Islet precursor cell (in vitro differentiated cells): ENCODE data around the gene PDLIM3.
"Not testable (repeated sequence)": the region's sequence is repeated elsewhere in the genome, so short reads cannot be mapped to it uniquely, and the experiment has no call there.

Experiments
- DNase-seq: peaks from one replicate; pipeline ENCODE4 v3.0.0-alpha.2; 2018

The PDLIM3 gene

DNA sequence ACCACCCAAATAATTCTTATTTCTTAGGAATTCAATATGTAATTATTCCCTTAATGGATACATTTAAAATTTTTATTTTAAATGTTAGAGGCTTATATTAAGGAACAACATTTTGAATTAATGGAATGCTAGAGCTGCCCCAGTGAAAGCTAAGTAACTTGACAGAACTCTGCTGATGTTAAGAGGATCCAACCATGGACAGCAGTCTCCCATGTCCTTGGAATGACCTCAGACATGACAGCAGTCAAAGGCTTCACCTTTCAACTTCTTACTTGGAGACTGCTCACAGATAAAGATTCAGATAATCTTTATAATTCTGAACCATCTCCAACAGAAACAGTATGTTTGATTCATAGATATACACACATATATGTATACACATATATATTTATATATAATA, 17.2 kb downstream of the PDLIM3 start:
- no peak for DNase-seq

- DNase-seq: no peak
These were observed 20.1 kb downstream of the PDLIM3 start for GRCh38 chr4:185515248-185515647.

DNA sequence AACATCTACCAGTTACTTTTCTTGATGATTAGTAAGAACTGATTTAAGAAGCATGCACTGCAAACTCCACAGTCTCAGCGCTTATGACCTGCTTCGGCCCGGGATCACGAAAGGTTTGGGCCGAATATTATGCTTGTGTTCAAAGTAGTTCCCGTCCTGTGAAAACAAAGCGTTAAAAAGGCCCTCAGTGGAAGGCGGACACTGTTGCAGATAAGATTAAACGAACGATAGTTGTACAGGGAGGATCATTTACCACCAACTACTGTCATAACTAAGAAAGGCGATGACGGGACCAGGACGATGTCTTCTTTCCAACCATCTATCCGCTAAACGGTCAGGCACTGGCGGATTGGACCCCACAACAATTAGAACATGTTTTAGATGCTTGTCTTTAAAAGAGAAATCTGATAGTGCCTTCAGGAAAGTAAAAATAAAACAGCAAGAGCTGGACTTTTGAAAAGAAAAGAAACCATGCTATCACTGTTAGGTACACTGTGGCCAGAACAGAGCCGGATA, 21.1 kb downstream of the PDLIM3 start:
- DNase-seq: no peak

DNA sequence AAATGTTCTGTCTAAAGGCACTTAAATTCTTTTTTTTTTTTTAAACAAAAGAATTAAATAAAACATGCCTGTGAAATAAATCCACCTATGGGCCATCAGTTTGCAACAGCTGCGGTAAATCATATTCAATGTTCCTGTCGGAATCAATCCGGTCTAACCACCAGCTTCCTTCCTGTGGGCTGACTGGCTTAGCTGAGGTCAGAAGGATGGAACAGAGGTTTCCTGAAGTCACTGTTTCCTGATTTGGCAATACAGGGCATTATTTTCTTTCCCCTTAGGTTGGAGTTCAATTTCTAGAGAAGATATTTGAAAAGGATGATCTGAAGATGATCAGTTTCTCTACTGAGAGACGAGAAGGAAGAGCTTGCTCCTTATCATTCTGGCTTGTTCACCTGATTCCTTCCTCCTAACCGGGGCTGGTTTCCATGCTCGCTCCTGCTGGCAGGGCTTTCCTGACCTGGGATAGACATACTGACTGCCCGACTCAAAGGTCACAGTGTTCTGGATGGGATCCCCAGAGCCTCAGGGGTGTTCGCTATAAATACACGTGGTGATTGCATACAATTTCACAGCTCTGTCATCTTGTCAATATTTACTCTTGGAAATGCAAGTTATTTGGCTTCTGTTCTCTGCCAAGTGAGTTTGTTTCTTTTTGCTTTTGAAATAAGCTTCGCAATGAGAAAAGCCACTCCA, 21.7 kb downstream of the PDLIM3 start:
- DNase-seq: no peak

- DNase-seq: no peak
These were observed 22.8 kb downstream of the PDLIM3 start for GRCh38 chr4:185512516-185512915.

DNA sequence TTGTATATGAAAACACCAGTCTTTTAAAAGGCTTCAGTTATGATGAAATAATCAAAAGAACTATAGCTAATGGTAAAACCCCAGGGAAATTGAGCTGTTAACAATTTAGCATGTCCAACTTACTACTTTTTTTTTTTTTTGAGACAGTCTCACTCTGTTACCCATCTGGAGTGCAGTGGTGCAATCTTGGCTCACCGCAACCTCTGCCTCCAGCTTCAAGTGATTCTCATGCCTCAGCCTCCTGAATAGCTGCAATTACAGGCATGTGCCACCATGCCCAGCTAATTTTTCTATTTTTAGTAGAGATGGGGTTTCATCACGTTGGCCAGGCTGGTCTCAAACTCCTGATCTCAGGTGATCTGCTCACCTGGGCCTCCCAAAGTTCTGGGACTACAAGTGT, 24.1 kb downstream of the PDLIM3 start:
- DNase-seq: not testable (repeated sequence)

- DNase-seq: no peak
These were observed 24.5 kb downstream of the PDLIM3 start for GRCh38 chr4:185510806-185511205.

GRCh38 chr4:185508181-185508580, 27.1 kb downstream of the PDLIM3 start:
- no peak for DNase-seq

DNA sequence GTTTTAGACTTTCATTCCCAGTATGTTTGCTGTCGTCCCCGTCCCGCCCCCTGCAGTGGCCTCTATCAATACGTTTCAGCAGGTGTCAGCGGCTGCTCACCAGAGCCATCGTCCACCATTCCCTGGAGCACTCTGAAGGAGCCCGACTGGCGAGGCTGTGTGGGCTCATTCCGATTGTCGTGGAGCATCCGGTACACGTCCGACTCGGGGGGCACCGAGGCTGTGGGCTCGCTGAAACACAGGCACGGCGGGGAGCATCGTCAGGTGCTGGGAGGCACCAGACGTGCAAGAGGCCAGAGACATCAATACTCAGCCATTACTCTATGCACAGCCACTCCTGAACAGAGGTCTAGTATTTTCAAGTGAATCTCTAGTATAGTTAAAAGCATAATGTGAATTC, 28.9 kb downstream of the PDLIM3 start:
- no peak for DNase-seq

- DNase-seq: no peak
These were observed 30.9 kb downstream of the PDLIM3 start for GRCh38 chr4:185504098-185505047.

DNA sequence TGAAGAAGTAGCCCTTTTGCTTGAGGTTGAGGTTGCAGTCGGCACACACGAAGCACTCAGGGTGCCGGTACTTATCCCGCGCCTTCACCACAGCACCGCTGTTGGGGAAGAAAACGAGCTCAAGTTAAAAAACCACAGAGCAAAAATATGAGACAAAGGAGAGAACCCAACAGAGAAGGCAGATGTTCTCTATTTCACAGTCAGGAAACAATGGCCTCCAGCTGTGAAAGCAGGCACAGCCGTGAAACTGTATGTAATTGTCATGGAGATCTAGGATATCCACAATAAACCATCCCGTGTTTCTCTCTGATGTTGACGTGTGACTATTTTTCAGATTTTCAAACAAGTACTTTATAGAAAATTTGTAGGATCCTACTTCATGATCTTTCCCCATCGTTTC, 32.9 kb downstream of the PDLIM3 start:
- no peak for DNase-seq

DNA sequence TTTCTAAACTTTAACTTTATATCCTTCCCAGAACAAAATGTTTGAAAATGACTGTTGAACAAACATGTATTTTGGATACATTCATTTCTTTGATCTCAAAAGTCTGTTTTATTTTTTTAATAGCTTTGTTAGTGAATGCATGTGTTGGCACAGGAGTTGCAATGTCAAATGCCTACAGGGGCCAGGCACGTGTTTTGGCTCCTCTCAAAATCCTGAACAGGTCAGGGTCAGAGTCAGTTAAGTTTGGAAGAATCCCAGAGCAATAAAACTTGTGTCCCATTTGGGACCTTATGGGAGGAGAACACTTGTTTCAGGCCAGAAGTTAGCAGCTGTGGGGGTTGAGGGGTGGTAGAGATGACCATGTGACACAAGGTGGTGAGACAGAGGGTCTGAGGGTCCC, 34.7 kb downstream of the PDLIM3 start:
- no peak for DNase-seq

DNA sequence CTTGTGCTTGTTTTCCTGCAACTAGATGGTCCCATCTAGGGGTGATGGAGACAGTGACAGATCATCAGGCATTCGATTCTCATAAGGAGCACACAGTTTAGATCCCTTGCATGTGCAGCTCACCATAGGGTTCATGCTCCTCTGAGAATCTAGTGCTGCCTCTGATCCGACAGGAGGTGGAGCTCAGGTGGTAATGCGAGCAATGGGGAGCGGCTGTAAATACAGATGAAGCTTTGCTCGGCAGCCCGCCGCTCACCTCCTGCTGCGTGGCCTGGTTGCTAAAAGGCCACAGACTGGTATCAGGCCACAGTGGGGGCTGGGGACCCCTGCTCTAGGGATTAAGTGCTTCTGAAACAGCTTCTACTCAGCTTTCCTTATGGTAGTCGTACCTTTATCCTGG, 35.3 kb downstream of the PDLIM3 start:
- DNase-seq: no peak

DNA sequence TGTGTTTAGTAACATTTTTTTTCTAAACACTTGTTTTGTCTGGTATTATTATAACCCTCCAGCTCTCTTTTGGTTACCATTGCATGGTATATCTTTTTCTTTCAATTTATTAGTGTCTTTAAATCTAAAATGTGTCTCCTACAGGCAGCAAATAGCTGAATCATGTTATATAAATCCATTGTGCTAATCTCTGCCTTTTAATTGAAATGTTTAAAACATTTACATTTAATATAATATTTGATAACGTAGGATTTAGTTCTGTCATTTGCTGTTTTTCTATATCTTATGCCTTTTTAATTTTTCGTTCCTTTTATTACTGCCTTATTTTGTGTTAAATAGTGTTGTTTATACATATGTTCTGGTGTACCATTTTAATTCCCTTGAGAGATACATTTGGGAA, 46.7 kb downstream of the PDLIM3 start:
- no peak for DNase-seq

DNA sequence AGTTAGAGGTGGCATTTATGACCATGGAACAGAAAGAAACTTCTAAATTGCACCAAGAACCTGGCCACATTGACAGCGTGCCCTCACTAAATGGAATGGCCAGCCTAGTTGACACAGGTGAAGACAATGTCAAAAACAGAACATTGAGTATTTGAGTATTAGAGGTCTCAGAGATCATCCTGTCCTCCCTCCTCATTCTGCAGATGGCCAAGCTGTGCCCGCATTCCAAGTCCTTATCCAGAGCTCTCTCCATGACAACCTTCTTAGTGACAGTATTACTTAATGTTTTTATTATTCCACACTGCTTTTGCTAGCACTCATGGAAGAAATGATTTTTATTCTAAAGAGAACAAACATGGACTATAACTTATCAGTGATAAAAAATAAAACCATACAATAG, 53.9 kb downstream of the PDLIM3 start:
- no peak for DNase-seq

DNA sequence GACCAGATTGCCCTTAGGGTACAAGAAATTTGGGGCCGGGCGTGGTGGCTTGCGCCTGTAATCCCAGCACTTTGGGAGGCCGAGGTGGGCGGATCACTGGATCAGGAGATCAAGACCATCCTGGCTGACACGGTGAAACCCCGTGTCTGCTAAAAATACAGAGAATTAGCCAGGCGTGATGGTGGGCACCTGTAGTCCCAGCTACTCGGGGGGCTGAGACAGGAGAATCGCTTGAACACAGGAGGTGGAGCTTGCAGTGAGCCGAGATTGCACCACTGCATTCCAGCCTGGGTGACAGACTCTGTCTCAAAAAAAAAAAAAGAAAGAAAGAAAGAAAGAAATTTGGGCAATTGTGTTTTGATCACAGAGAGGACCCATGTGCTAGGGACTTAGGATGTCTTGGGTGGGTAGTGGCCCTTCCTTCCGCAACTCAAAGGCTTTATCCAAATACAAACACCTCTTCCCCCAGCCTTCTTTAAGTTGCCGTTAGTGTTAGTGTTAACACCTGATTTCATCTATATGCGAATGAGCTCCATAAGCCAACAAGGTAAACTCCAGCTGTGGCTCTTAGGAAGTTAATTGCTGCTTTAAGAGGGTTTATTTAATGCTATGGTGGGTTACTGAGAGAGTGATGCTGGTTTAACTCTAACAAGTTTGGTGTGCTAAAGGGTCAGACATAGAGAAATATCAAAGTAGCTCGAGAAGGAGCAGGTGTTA, 55.1 kb downstream of the PDLIM3 start:
- DNase-seq: no peak

DNA sequence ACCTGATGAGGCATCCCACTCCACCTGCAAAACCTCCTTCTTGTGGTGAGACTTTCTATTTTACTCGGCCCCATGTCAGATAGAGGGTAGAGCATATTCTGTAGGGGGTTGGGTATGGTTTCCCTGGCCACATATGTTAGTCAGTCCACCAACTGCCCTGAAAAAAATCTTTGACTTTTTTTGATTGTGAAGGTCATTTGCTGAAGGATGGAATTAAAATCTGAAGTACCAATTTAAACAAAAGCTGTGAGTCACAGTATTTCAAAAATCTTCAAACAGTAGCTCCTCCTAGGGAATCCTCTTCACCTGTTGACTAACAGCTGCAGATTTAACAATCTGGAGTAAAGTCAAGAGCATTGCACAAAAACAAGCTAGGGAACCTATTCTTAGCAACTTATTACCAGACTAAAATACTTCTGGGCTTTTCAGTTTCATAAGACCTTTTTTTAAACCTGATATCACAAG, 55.8 kb downstream of the PDLIM3 start:
- DNase-seq: no peak

DNA sequence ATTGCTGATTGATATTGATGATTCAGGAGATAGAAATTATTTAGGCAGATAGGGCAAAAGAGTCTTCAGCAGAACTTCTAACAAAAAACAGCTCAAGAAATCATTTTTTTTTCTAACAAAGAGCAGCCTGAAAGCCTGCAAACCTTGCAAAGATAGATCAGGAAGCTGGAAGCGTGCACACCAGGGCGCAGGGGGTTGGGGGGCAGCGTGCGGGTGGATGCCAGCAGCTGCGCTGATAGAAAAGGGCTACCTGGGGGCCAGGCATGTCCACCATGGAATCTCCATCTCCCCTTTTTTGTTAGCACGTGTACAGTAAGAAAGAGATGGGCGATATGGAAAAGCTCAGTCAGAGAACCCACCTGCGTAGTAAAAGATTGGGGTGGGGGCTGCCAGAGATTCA, 62.1 kb downstream of the PDLIM3 start:
- DNase-seq: no peak

DNA sequence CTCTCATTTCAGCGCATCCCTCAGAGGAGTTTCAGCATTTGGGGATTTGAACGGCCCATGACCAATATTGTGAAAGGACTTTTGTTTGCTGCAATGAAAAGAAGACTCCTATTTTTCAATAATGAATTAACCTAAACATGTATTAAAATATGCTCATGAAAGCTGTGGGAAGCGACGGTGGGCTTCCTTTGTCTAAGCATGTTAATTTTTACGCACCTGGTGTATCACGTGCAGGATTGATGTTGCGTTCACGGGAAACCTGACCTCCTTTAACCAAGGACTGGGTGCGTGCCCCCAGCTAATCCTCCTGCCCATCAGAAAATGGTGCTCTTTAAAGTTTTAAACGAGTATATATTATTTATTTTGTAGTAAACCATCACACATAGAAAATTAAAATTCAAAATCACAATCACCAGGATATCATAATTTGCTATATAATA, 63.2 kb downstream of the PDLIM3 start:
- DNase-seq: no peak

- peak; percentile 96 for DNase-seq
These were observed 63.8 kb downstream of the PDLIM3 start, which contains the start of gene CCDC110 for GRCh38 chr4:185471235-185472102. Gene CCDC110 (minus strand): TSS chr4:185471733. CDS start chr4:185471683, 50 bp downstream.

- DNase-seq: peak; percentile 66
These were observed 64.7 kb downstream of the PDLIM3 start for GRCh38 chr4:185470501-185471195.
